ENCODE results near the gene OCRL. TPM values are rescaled to one million over a fixed set of nuclear protein-coding genes. Genes with fewer than 3 reads are reported as not detected.

Gene OCRL
- total and polyA plus RNA-seq, 4 donors = 3.1 to 13.1 (median 5.7) TPM

GRCh38 chrX:129614481-129615255 is 74.6 kb downstream of the OCRL start:
- Histone ChIP-seq H3K4me3 (ENCODE audit: low read depth in 1 of 3, low read length in 3 of 3) (no peak overlapping the region), H3K4me1 (ENCODE audit: control insufficient read depth in 4 of 4, insufficient read depth in 4 of 4, low read length in 3 of 4) (no peaks in the 10 kb centered on the region), H3K9ac (ENCODE audit: low read depth in 1 of 2, low read length in 2 of 2) (no peak overlapping the region), H3K36me3 (ENCODE audit: control insufficient read depth in 4 of 4, insufficient read depth in 3 of 4, low read depth in 1 of 4, low read length in 3 of 4) (no peaks in the 10 kb centered on the region), H3K9me3 (ENCODE audit: control insufficient read depth in 4 of 4, low read length in 3 of 4) (peaks cover 0 to 3% (median 0%) of the 10 kb centered on the region in 4 donors), H3K27ac (ENCODE audit: low read depth in 1 of 2, low read length in 2 of 2) (no peak overlapping the region), H3K27me3 (ENCODE audit: control insufficient read depth in 4 of 4, insufficient read depth in 4 of 4, low read length in 3 of 4) (no peaks in the 10 kb centered on the region)
- TF ChIP-seq TAF1 (conservative IDR thresholded peaks at IDR 0.05) (no peak), REST (IDR thresholded peaks at IDR 0.05) (no peak), SP1 (IDR thresholded peaks at IDR 0.05) (no peak), ZBTB33 (IDR thresholded peaks at IDR 0.05) (no peak), CTCF (IDR thresholded peaks at IDR 0.05; ENCODE audit: low read depth, low read length, missing input control) (no peak), RAD21 (IDR thresholded peaks at IDR 0.05) (no peak), JUND (IDR thresholded peaks at IDR 0.05) (no peak), HNF4G (IDR thresholded peaks at IDR 0.05) (no peak), ATF3 (IDR thresholded peaks at IDR 0.05) (no peak), FOXA2 (IDR thresholded peaks at IDR 0.05) (no peak)
- 92% methylated on average over 5 of the region's 5 CpGs for WGBS
- no peak for DNase-seq (ENCODE audit: low spot score)

- H3K36me3 ChIP-seq (ENCODE audit: control insufficient read depth in 4 of 4, insufficient read depth in 3 of 4, low read depth in 1 of 4, low read length in 3 of 4) = no peaks in the 10 kb centered on the region
- 86% methylated on average over 6 of the region's 6 CpGs for WGBS
- H3K9me3 ChIP-seq (ENCODE audit: control insufficient read depth in 4 of 4, low read length in 3 of 4) = no peaks in the 10 kb centered on the region
- H3K4me3 ChIP-seq (ENCODE audit: low read depth in 1 of 3, low read length in 3 of 3) = no peak overlapping the region
- no peak for DNase-seq (ENCODE audit: low spot score)
- no peak overlapping the region for H3K27ac ChIP-seq (ENCODE audit: low read depth in 1 of 2, low read length in 2 of 2)
- no peaks in the 10 kb centered on the region for H3K4me1 ChIP-seq (ENCODE audit: control insufficient read depth in 4 of 4, insufficient read depth in 4 of 4, low read length in 3 of 4)
- H3K27me3 ChIP-seq (ENCODE audit: control insufficient read depth in 4 of 4, insufficient read depth in 4 of 4, low read length in 3 of 4) = no peaks in the 10 kb centered on the region
- H3K9ac ChIP-seq (ENCODE audit: low read depth in 1 of 2, low read length in 2 of 2) = no peak overlapping the region
- no peak for TF ChIP-seq ATF3 (IDR thresholded peaks at IDR 0.05)
- no peak for TF ChIP-seq FOXA2 (IDR thresholded peaks at IDR 0.05)
- TF ChIP-seq FOXA1 (IDR thresholded peaks at IDR 0.05) = no peak
- no peak for TF ChIP-seq RXRA (IDR thresholded peaks at IDR 0.05)
- TF ChIP-seq YY1 (IDR thresholded peaks at IDR 0.05) = no peak
- TF ChIP-seq RAD21 (IDR thresholded peaks at IDR 0.05) = no peak
- TF ChIP-seq TAF1 (conservative IDR thresholded peaks at IDR 0.05) = no peak
- TF ChIP-seq EGR1 (IDR thresholded peaks at IDR 0.05; ENCODE audit: low read depth in 2 of 2) = no peak
- TF ChIP-seq CTCF (IDR thresholded peaks at IDR 0.05; ENCODE audit: low read depth, low read length, missing input control) = no peak
- no peak for TF ChIP-seq REST (IDR thresholded peaks at IDR 0.05)
- no peak for TF ChIP-seq HNF4G (IDR thresholded peaks at IDR 0.05)
These were observed 77.4 kb downstream of the OCRL start for GRCh38 chrX:129617420-129617819.
